Neural cell (in vitro differentiated cells): ENCODE results near the gene GALT. TPM values are rescaled to one million over a fixed set of nuclear protein-coding genes. Genes with fewer than 3 reads are reported as not detected.

Experiments
- H2AFZ ChIP-seq: fragments of 200-600, 300-800 bp; sonication (generic), shearing (Covaris generic); 2 replicates; pipeline ENCODE4 v1.6.0; 2014; ENCODE audit warnings: low read depth, mild to moderate bottlenecking, antibody characterized with exemption, low read length, moderate library complexity
- H3F3A ChIP-seq: fragments of 200-600 bp; shearing (Covaris generic); 2 replicates; pipeline ENCODE4 v1.6.1; 2016; ENCODE audit warnings: mild to moderate bottlenecking, moderate library complexity, mixed read lengths, antibody characterized with exemption, low read length; ENCODE audit not compliant: insufficient read depth, poor library complexity, severe bottlenecking
- H3K27ac ChIP-seq: fragments of 200-600, 300-800 bp; sonication (generic), shearing (Covaris generic); 2 replicates; pipeline ENCODE4 v1.5.1; 2014; ENCODE audit warnings: mild to moderate bottlenecking, low read length, moderate library complexity
- H3K27me3 ChIP-seq: fragments of 300-800, 200-600 bp; sonication (generic), shearing (Covaris generic); 2 replicates; pipeline ENCODE4 v1.6.0; 2014; ENCODE audit warnings: mild to moderate bottlenecking, low read depth, low read length, moderate library complexity; ENCODE audit not compliant: insufficient read depth
- H3K36me3 ChIP-seq: fragments of 300-800, 200-600 bp; sonication (generic), shearing (Covaris generic); 2 replicates; pipeline ENCODE4 v1.5.1; 2014; ENCODE audit warnings: mild to moderate bottlenecking, antibody characterized with exemption, low read length, moderate library complexity; ENCODE audit not compliant: insufficient read depth
- H3K4me2 ChIP-seq: fragments of 300-800, 200-600 bp; sonication (generic), shearing (Covaris generic); 2 replicates; pipeline ENCODE4 v1.6.0; 2014; ENCODE audit warnings: mild to moderate bottlenecking, low read length
- H3K4me3 ChIP-seq: fragments of 300-800, 200-600 bp; sonication (generic), shearing (Covaris generic); 2 replicates; pipeline ENCODE4 v1.5.1; 2014; ENCODE audit warnings: mild to moderate bottlenecking, low read length, moderate library complexity
- H3K79me2 ChIP-seq: fragments of 200-600 bp; shearing (Covaris generic); replicated peaks from 2 replicates; pipeline ENCODE4 v1.6.0; 2014; ENCODE audit warnings: mild to moderate bottlenecking, low read length, moderate library complexity; ENCODE audit not compliant: insufficient read depth
- H3K9ac ChIP-seq: fragments of 300-800, 200-600 bp; sonication (generic), shearing (Covaris generic); 2 replicates; pipeline ENCODE4 v1.6.1; 2016; ENCODE audit warnings: mild to moderate bottlenecking, low read length, mixed read lengths
- H3K9me2 ChIP-seq: fragments of 200-600 bp; shearing (Covaris generic); 2 replicates; pipeline ENCODE4 v1.6.1; 2016; ENCODE audit warnings: mild to moderate bottlenecking, low read length, mixed read lengths; ENCODE audit not compliant: insufficient read depth
- H3K9me3 ChIP-seq: fragments of 200-600, 300-800 bp; sonication (generic), shearing (Covaris generic); 2 replicates; pipeline ENCODE4 v1.6.1; 2016; ENCODE audit warnings: mild to moderate bottlenecking, mixed run types, low read length, moderate library complexity, mixed read lengths
- H4K20me1 ChIP-seq: fragments of 200-600 bp; shearing (Covaris generic); 2 replicates; pipeline ENCODE4 v1.6.1; 2016; ENCODE audit warnings: mild to moderate bottlenecking, mixed run types; ENCODE audit not compliant: insufficient read depth
- CTCF ChIP-seq: fragments of 450-650 bp; IDR thresholded peaks from 2 replicates; pipeline ENCODE4 v1.5.1; 2014; ENCODE audit warnings: antibody characterized with exemption, mild to moderate bottlenecking, moderate library complexity; ENCODE audit not compliant: poor library complexity, severe bottlenecking
- EP300 ChIP-seq: fragments of 450-650 bp; conservative IDR thresholded peaks from 2 replicates; pipeline ENCODE4 v1.6.1; 2014; ENCODE audit warnings: antibody characterized with exemption, mild to moderate bottlenecking, moderate library complexity; ENCODE audit not compliant: poor library complexity, severe bottlenecking
- EZH2 ChIP-seq: fragments of 200-600, 300-800 bp; shearing (Covaris generic), sonication (generic); IDR thresholded peaks from 2 replicates; pipeline ENCODE4 v1.6.1; 2014; ENCODE audit warnings: antibody characterized with exemption, low read length, borderline replicate concordance, mild to moderate bottlenecking; ENCODE audit not compliant: insufficient read depth, poor library complexity, severe bottlenecking
- MXI1 ChIP-seq: fragments of 450-650 bp; conservative IDR thresholded peaks from 2 replicates; pipeline ENCODE4 v1.6.1; 2014; ENCODE audit warnings: antibody characterized with exemption, mild to moderate bottlenecking; ENCODE audit not compliant: poor library complexity, severe bottlenecking
- POLR2AphosphoS5 ChIP-seq: IDR thresholded peaks from 2 replicates; pipeline ENCODE4 v1.6.1; 2012
- RAD21 ChIP-seq: fragments of 450-650 bp; conservative IDR thresholded peaks from 2 replicates; pipeline ENCODE4 v1.6.1; 2014; ENCODE audit warnings: antibody characterized with exemption, mild to moderate bottlenecking, moderate library complexity
- SMC3 ChIP-seq: fragments of 450-650 bp; conservative IDR thresholded peaks from 2 replicates; pipeline ENCODE4 v1.6.1; 2014; ENCODE audit warnings: antibody characterized with exemption, mild to moderate bottlenecking, moderate library complexity; ENCODE audit not compliant: poor library complexity
- TAF1 ChIP-seq: IDR thresholded peaks from 2 replicates; pipeline ENCODE4 v1.6.1; 2012; ENCODE audit warnings: low read depth
- polyA plus RNA-seq: library from polyadenylated mRNA; depleted of rRNA; stranded (reverse); fragments of >200 nt; gene quantifications from 2 replicates; pipeline ENCODE4 v1.2.3, GENCODE V29; 2014
- TF ChIP-seq, protein P1 (sequence below): IDR thresholded peaks from 2 replicates; pipeline ENCODE4 v1.6.1; 2012; ENCODE audit warnings: borderline replicate concordance

GALT gene
- polyA plus RNA-seq, 1 donor from 2014 or later = 116 TPM

DNA sequence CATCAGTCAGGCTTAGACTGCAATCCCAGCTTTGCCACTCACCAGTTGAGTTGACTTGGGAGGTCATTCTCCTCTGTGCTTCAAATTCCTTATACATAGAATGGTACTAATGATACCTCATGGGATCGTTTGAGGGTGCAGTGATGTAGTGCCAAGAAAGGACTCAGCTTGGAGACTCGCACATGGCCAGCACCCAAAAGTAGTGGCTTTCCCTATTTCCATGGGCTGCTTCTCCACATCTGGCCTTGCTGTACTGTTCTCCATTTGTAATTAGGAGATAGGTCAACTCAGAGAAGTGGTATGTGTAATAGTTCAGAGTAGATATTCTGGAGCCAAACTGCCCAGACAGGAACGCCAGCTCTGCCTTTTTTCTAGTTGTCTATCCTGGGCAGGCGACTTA lies 39.1 kb downstream of the GALT start:
- no peaks in the 10 kb centered on the region for H3K79me2 ChIP-seq
- no peak overlapping the region for H3K4me3 ChIP-seq
- no peaks in the 10 kb centered on the region for H3F3A ChIP-seq
- no peak for TF ChIP-seq RAD21
- TF ChIP-seq, protein P1, sequence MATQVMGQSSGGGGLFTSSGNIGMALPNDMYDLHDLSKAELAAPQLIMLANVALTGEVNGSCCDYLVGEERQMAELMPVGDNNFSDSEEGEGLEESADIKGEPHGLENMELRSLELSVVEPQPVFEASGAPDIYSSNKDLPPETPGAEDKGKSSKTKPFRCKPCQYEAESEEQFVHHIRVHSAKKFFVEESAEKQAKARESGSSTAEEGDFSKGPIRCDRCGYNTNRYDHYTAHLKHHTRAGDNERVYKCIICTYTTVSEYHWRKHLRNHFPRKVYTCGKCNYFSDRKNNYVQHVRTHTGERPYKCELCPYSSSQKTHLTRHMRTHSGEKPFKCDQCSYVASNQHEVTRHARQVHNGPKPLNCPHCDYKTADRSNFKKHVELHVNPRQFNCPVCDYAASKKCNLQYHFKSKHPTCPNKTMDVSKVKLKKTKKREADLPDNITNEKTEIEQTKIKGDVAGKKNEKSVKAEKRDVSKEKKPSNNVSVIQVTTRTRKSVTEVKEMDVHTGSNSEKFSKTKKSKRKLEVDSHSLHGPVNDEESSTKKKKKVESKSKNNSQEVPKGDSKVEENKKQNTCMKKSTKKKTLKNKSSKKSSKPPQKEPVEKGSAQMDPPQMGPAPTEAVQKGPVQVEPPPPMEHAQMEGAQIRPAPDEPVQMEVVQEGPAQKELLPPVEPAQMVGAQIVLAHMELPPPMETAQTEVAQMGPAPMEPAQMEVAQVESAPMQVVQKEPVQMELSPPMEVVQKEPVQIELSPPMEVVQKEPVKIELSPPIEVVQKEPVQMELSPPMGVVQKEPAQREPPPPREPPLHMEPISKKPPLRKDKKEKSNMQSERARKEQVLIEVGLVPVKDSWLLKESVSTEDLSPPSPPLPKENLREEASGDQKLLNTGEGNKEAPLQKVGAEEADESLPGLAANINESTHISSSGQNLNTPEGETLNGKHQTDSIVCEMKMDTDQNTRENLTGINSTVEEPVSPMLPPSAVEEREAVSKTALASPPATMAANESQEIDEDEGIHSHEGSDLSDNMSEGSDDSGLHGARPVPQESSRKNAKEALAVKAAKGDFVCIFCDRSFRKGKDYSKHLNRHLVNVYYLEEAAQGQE = no peak
- no peak for TF ChIP-seq SMC3
- TF ChIP-seq MXI1 = no peak
- TF ChIP-seq EZH2 = no peak
- TF ChIP-seq EP300 = no peak
- TF ChIP-seq TAF1 = no peak
- no peak for TF ChIP-seq POLR2AphosphoS5
- TF ChIP-seq CTCF = no peak
- H3K9me3 ChIP-seq = no peaks in the 10 kb centered on the region
- no peaks in the 10 kb centered on the region for H3K36me3 ChIP-seq
- H2AFZ ChIP-seq = no peak overlapping the region
- no peaks in the 10 kb centered on the region for H3K9me2 ChIP-seq
- no peaks in the 10 kb centered on the region for H3K27me3 ChIP-seq
- no peak overlapping the region for H3K9ac ChIP-seq
- H3K4me2 ChIP-seq = no peak overlapping the region
- no peaks in the 10 kb centered on the region for H4K20me1 ChIP-seq
- H3K27ac ChIP-seq = no peak overlapping the region

DNA sequence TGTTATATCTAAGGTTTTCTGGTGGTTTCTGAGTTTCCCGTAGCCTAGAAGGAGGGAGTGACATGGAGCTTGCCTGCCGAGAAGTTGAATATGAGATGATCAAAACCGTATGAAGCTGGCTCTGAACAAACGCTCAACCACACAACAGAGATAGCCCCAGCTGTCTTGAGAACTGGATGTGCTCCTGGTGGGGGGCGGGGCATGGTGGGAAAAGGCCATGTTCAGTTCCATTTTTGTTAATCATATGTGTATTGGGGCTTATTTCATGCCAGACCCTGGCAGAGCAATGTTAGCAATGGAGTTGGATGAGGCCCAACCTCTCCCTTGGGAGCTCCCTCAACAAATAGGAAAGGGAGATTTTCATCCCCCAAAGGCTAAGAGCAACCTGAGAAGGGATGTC lies 39.8 kb downstream of the GALT start:
- Histone ChIP-seq H3K4me2 (no peak overlapping the region), H3K27ac (no peak overlapping the region), H3F3A (no peaks in the 10 kb centered on the region), H3K9me3 (no peaks in the 10 kb centered on the region), H3K9ac (no peak overlapping the region), H3K9me2 (no peaks in the 10 kb centered on the region), H2AFZ (no peak overlapping the region), H3K27me3 (no peaks in the 10 kb centered on the region), H3K4me3 (no peak overlapping the region), H3K79me2 (no peaks in the 10 kb centered on the region), H3K36me3 (no peaks in the 10 kb centered on the region), H4K20me1 (no peaks in the 10 kb centered on the region)
- TF ChIP-seq EZH2 (no peak), POLR2AphosphoS5 (no peak), MXI1 (no peak), CTCF (no peak), EP300 (no peak), RAD21 (no peak), SMC3 (no peak), TAF1 (no peak)
- TF ChIP-seq, protein P1 = no peak
